ENCODE data around the gene PGAP6. TPM values are rescaled to one million over a fixed set of nuclear protein-coding genes. Genes with fewer than 3 reads are reported as not detected.

The PGAP6 gene
- total and polyA plus RNA-seq, 2 of the 13 experiments (the other 11 are each of a cell fraction or from before 2014, with no cell fraction given) = 52.7 to 136 TPM

GRCh38 chr16:370443-370842 lies 11.3 kb downstream of the PGAP6 start, which contains the start of gene MRPL28 (continued):
- TF ChIP-seq KIAA2018 (CRISPR knock-in tag; IDR thresholded peaks at IDR 0.05; ENCODE audit: borderline replicate concordance) (no peak), KLF6 (CRISPR knock-in tag; IDR thresholded peaks at IDR 0.05) (no peak), NR0B2 (CRISPR knock-in tag; IDR thresholded peaks at IDR 0.05) (no peak), ZNF225 (CRISPR knock-in tag; IDR thresholded peaks at IDR 0.05) (no peak), PHF5A (CRISPR knock-in tag; IDR thresholded peaks at IDR 0.05; ENCODE audit: low read depth, unreplicated experiment) (peak; percentile 87), HINFP (CRISPR knock-in tag; IDR thresholded peaks at IDR 0.05; ENCODE audit: low read depth) (no peak), ZNF790 (CRISPR knock-in tag; IDR thresholded peaks at IDR 0.05; ENCODE audit: borderline replicate concordance) (no peak), THRA (CRISPR knock-in tag; IDR thresholded peaks at IDR 0.05; ENCODE audit: borderline replicate concordance) (no peak), HMGA1 (CRISPR knock-in tag; conservative IDR thresholded peaks at IDR 0.05) (no peak), CEBPB (IDR thresholded peaks at IDR 0.05; ENCODE audit: borderline replicate concordance, low read depth, low read length) (no peak), DMAP1 (CRISPR knock-in tag; IDR thresholded peaks at IDR 0.05) (0 out of 2 replicates have a peak, but pooled peaks have one; percentile 18), ZNF512B (CRISPR knock-in tag; IDR thresholded peaks at IDR 0.05; ENCODE audit: borderline replicate concordance) (no peak), RCOR2 (CRISPR knock-in tag; IDR thresholded peaks at IDR 0.05) (no peak), TBL1XR1 (IDR thresholded peaks at IDR 0.05; ENCODE audit: borderline replicate concordance, low read length, partially characterized antibody) (no peak), TCF7L2 (IDR thresholded peaks at IDR 0.05; ENCODE audit: low read depth, low read length) (no peak), GZF1 (CRISPR knock-in tag; IDR thresholded peaks at IDR 0.05) (no peak)
